Fibroblast of skin of left quadriceps (primary cell): Measurements from ENCODE around the gene PNLIPRP3.

ENCODE experiments used
- DNase-seq, 2 experiments: peaks; one replicate each; pipeline ENCODE4 v3.0.0-alpha.2; 2013; ENCODE audit warnings: low read depth in 2 of 2

The PNLIPRP3 gene

DNA sequence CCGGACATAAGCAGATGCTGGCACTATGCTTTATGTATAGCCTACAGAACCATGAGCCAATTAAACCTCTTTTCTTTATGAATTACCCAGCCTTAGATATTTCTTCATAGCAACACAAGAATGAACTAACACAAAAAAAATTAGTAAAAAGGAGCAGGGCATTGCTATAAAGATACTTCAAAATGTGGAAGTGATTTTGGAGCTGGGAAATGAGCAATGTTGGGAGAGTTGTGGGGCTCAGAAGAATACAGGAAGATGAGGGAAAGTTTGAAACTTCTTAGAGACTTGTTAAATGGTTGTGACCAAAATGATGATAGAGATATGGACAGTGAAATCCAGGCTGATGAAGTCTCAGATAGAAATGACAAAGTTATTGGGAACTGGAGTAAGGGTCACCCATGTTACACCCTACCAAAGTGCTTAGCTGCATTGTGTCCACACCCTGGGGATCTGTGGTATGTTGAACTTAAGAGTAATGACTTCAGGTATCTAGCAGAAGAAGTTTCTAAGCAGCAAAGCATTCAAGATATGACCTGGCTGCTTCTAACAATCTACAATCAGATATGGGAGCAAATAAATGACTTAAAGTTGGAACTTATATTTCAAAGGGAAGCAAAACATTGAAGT, 24.2 kb downstream of the PNLIPRP3 start:
- no peak for DNase-seq

DNA sequence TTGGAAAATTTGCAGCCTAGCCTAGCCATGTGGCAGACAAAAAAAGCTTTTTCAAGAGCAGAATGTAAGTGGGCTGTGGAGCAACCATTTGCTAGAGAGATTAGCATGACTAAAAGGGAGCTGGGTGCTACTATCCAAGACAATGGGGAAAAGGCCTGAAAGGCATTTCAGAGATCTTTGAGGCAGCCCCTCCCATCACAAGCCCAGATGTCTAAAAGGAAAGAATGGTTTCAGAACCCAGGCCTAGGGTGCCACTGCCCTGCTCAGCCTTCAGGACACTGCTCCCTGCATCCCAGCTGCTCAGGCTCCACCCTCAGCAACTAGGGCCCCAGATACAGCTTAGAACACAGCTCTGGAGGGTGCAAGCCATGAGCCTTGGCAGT, 24.7 kb downstream of the PNLIPRP3 start:
- no peak for DNase-seq

DNA sequence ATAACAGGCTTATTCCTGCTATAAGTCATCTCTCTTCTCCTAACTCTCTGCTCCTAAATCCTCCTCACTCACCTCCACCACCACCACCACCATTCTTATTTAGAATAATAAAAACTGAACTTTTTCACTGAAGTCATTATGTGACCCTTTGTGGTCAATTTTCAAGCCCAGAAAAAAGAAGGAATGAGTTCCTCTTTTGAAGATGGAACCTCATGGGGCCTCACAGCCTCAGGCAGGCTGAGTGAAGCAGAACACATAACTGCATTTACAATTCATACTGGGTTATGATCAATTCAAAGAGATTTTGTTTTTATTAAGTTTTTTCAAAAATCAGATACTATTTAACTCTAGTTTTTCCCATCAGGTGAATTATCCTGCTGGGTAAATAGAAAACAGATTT, 29.8 kb downstream of the PNLIPRP3 start:
- DNase-seq, result no peak

DNA sequence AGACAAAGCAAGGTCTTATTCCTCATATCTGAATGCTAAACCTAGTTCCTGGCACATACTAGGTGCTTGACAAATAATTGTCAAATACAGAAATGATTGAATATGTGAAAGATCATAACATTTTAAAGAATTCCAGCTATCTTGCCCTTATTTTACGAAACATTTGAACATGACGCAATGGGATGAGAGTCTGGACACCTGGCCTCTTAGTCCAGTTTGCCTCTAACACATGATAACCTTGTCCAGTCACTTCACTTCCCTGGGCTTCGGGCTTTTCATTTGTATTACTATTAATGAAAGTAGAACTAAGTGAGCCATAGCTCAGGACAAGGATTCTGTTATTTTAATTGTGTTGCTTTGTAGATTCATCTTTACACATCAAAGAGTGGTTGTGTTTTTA, 32.6 kb downstream of the PNLIPRP3 start:
- no peak for DNase-seq

DNA sequence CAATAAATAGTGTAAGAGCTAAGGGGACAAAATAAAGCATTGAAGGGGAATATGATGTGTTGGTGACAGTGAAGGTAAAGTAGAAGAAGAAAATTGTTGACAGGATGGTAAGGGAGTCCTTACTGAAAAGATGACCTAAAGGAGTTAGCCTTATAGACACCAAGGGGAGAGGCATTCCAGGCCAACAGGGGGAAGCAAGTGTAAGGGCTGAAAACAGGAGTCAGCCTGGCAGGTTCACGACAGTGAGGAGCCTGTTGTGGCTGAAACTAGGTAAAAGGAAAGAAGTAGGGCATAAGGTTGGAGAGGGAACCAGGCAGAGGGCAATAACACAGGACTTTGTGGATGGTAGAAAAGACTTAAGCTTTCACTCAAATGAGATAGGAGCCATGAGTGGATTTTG, 34.0 kb downstream of the PNLIPRP3 start:
- DNase-seq, result no peak

DNA sequence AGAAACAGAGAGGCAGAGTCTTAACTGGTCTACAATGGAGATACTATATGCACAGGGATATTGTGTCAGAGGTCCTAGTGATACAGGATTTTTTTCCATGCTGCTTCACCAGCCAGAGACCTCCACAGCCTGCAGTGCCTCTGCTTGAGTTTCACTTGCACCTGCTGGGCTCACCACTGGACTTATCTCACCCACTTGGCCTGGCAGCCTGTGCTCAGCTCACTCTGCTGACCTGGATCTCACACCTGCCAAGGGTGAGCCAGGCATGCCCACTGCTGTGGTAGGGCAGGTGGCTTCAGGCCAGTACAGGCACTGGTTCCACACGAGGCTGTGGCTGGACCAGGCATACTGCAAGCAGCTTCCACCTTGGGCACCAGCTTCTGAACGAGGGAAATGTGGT, 36.6 kb downstream of the PNLIPRP3 start:
- no peak for DNase-seq

DNA sequence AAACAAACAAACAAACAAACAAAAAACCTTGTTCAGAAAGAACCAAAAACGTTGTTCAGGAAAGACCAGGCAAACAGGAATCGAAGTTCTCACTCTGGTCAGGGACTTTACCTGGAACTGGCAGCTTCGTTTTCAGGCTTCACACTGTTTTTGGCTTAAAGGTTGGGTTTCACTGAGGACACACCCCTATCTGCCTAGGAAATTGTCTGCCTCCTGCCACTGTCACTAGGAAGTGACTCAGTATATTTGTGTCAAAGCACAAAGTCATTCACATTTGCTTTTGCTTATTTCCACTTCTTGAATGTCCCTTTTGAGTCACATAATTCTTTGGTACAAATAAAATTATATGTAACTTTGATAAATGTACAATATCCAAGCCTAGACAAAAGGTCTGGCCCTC, 37.9 kb downstream of the PNLIPRP3 start:
- DNase-seq, result no peak

DNA sequence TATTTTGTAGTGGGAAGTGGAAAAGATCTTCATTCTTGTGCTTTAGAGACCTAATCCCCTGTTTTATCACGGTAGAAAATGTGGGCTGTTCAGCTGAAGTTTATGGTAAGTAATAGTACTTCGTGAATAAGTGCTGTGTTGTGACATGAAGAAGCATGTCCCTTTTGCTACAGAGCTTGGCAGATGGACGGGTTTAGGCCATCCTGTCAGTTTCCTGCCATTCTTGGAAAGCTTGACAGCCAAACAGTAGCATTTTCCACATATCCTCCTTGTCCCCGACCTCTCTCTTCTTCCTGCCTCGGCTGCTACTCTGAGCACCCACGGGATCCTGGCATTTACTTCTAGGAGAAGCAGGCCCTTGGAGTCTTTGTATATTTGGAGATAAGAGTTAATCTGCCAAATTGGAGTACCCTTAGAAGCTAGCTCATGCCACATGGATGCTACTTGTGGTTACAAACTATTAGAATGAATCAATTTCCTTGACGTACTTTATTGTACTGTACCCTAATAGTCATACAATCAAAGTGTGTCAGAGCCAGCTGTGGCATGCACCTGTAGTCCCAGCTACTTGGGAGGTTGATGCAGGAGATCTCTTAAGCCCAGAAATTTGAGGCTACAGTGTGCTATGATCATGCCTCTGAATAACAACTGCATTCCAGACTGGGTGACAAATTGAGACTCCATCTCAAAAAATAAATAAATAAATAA, 39.2 kb downstream of the PNLIPRP3 start:
- no peak for DNase-seq

DNA sequence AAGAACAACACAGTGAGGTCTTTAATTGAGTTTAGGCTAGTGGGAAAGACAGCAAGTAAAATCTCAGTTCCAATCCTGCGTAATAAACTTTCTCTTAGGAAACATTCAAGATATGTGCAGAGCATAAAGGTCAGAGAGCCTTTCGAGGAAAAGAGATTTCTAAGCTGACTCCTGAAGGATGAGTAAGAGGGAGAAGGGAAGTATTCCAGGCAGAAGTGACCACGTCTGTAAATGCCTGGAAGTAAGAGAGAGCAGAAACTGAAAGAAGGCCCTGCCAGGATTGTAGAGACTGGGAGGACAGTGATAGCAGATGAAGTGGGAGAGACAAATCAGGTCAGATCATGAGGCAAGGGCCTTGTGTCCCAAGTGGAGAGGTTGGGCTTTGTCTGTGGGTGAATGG, 41.8 kb downstream of the PNLIPRP3 start:
- no peak for DNase-seq

DNA sequence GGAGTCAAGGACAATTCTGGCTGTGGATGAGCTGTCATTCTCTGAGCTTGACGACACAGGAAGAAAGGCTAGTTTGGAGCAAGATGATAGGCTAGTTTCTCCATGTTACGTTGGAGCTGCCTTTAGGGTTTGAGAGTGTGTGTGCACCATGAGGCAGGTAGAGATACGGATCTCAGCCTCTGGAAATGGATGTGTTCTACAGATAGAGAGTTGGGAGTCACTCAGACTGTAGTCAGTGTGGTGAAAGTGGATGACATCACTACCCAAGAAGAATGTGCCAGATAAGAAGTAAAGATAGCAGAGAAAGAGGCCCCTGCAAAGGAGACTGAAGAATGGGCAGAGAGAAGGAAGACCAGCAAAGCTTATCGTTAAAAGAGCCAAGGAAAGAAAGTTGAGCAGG, 42.4 kb downstream of the PNLIPRP3 start:
- no peak for DNase-seq

DNA sequence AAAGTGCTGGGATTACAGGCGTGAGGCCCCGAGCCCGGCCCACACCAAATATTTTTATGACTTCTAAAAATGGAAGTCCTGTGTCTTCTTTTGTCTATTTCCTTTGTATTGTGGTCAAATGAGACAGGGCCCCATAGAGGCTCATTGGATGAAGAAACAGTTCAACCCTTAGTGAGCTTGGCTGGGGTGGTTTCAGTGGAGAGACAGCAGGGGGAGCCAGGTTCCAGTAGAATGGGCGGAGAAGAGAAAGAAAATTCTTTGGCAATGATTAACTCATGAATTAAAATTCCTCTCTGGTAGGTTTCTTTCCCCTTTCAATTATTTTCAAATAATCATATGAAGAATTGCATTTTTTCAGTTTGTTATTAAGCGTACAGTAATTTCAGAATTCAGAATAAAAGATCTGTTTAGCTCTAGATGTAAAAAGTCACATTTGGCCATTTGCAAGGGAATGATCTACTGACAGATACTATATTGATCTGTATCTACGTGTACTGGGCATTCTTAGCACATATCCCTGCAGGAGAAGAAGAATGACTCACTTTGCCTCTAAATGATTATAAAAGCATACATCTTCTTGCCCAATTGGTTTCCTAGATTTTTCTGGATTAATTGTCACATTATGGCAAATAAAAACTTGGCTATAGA, 43.2 kb downstream of the PNLIPRP3 start:
- no peak for DNase-seq

DNA sequence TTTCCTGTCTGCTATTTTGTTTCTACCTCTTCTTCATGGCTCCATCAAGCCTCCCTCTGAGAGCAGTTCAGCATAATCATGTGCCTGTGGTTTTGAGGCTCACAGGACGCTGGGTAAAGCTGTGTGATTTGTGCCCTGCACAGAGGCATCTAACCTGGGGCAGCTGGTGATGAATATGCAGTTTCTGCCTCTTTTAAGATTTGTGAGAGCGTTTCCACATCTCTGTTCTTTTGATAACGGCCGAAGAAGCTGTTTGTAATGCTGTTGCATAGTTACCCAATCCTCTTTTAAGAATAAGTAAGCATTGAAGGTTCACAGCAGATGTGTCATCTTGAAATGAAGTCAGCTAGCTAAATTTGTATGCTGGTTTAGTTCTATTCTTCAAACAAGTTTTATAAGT, 45.2 kb downstream of the PNLIPRP3 start:
- no peak for DNase-seq

DNA sequence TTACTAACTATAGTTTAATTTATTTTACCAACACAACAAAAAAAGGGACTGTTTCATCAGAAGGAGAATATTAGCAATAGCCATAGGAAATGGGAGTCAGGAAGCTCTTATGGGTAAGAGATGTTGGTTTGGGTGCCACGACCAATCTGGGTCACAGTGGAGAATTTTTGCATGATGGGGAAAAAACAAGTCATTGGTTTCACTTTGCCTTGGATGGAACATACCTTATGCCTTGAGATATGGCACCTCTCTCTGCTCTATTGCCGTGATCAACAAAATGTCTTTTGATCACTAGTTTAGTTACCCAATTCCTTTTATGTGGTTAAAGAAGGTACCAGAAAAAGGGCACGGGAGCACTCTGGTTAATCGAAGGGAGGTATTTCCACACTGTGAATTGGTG, 48.2 kb downstream of the PNLIPRP3 start:
- no peak for DNase-seq

DNA sequence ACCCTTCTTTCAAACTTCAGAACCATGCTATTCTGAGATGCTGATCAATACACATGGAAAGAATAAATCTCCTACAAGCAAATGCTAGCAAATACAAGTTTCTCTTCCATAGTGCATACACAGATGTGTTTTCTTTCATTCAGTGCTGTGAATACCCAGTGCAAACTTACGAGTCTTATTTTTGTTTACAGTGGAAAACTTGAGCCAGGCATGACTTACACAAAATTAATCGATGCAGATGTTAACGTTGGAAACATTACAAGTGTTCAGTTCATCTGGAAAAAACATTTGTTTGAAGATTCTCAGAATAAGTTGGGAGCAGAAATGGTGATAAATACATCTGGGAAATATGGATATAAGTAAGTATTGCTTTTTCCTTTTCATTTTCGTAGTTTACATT, 48.8 kb downstream of the PNLIPRP3 start:
- no peak for DNase-seq

DNA sequence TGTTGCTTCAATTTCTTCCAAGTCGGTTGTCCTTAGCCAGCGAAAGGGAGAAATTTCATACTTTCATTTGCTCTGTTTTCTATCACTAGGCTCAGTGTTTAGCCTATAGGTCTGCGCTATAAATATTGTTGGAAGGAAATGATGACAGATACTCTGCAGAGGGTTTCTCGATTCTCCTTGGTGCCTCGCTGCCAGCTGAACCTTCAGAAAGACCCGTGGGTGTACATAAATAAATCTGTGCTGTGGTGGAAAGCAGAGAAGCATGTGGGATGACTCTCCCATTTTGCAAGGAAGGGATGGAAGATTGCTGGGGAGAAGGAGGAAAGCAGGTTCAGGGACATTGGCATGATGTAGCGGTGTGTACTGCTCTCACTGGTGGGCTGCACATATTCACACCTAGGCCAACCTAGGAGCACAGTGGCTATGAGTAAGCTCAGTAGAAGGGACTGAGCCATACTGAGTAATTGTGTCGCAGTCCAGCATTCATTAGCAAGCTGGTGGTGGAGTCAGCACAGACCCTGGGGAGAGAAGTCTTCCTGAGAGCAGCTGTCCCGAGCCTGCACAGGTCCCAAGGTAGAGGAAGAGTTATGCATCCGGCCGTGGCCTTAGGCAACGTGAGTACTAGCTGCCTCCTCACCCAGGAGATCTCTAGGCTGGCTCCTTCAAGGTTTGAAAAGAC, 50.5 kb downstream of the PNLIPRP3 start:
- no peak for DNase-seq

DNA sequence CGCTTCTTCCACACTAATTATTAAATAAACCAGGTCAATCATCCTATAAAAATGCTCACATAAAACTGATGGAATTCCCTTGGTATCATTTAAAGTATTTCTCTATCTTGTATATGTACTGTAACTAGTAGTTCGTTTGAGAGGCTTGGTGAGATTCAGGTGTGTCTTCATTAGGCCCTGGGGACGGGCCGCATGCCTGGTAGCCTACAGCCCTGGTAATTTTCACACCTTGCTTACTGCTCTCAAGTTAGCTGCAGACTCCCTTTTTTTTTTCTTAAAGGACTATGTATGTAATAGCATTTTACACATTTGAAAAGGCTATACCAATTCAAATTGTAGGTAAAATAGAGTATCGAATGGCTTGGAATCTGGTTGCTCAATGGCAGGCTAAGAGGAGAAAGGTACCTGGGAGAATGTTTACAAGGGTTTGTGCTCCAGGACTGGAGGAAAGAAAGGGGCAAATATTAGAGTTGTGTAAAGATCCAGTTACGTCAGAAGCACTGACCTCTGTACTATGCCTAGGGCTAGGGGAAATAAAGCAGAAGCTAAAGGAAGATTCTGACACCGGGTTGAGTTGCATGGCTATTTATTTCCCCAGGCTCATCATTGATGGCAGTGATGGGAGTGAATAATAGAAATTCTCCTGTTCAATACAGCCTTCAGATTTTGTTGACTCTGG, 59.3 kb downstream of the PNLIPRP3 start:
- no peak for DNase-seq

DNA sequence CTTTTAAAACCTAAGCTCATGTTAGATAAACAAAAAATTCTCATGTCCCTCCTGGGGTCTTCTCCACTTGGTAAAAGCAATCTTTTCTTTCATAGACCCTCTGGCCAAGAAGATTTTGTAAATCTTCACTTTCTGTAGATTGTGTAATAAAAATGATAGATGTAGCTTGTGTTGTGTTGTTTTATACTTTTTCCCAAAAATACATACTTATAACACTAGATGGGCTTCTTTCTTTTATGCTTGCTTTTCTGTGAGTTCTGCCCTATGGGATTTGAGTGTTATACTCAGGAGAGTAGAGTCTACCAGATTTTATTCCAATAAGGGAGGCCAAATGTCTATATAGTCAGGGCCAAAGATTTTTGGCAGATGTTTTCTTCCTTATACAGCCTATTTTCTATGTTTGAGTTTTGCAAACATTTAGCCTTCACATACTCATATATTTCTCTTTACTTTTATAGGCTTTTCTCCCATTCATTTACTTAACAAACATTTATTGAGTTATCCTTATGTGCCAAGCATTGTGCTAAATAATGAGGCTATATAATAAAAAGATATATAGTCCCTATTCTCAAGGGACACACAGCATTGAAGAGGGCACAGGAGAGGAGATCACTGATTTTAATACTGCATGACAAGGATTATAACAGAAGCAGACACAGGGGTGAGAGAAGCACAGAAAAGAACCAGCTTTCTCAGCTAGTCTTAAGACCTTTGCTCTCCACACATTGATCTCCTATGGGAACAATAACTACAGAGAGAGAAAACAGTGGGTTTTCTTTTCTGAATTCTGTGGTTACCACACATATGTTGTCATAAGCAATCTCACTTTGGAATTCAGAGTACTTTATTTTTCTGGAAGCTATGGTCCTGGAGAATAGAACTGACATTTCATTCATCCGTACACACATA, 60.1 kb downstream of the PNLIPRP3 start:
- DNase-seq, result no peak

DNA sequence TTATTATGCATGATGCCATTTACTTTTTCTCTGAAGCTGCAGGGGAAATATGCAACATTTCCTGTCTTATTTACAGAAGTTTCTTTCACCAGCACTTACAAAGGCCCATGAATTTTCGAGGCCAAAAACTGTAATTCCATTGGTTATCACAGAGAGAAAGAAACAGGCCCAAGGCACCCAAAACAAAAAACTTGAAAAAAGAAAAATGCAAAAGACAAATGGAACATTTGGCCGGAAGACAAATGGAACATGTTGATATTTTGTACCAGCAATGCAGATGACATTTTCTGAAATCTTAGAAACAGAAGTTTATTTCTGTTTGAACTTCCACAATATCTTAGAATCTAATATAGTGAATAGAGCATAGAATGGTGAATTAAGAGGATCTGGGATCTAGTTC, 61.8 kb downstream of the PNLIPRP3 start:
- no peak for DNase-seq

DNA sequence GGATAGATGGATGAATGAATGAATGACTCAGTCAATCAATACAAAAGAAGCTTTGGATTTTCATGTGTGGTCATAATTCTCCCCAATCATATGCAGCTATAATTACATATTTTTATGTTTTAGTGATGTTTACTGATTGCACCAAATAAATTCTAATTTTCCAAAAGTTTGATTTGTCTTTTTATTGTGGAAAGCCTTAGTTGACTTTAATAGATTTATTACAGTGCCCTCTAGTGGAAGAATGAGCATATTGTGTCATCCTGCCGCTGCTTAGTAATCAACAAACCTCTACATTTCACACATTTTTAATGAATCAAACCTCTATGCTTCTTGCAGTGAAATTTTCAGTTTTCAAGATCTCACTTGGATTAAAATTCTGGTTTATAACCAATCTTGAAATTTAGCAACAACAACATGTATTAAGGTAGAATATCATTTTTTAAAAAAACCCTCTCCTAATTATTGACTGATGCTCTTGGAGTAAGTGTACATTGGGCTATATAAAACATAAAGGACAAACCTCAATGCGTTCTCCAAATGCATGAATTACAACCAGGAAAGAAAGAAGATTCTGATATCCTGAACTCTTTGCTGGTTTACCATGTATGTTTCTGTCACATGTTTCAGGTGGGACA, 62.5 kb downstream of the PNLIPRP3 start:
- no peak for DNase-seq

DNA sequence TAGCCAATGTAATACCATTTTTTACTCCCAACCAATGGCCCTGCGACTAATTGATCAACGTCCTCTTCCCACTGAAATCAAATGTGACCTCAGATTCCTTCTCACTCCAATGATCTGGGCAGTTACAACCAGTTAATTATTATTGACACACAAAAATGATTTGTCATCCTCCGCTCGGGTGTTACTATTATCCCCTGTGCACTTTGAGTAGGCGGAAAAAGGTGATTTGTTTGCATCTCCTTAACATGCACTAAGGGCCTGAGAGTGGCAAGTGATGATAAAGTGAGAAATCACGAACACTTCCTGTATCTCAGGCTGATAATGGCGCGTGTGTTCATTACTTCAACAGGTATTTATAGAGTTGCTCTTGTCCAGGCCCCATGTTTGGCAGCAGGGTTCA, 77.1 kb downstream of the PNLIPRP3 start:
- DNase-seq, result no peak

DNA sequence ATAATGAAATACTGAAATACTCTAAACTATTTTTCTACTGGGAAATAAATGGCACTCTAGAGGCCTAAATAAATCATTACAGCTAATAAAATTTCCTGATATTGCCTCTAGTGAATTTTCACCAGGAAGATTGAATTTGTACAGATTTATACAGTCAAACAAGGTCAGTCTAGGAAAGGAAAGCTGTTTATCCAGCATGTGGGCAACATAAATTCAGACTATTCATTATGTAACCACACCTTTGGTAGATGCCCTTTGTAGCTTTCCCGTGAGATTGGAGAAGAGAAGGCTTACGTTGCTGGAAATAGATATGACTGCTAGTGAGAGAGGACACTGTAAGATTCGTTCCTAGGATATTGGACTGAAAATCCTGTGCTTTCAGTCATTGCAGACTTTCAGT, 82.9 kb downstream of the PNLIPRP3 start:
- DNase-seq, result no peak
